Fibroblast of mammary gland (primary cell): ENCODE results near the gene SLC27A1.
A peak's percentile ranks its signal among the peaks of the same experiment; 100 is the strongest.
"Not testable (repeated sequence)": the region's sequence is repeated elsewhere in the genome, so short reads cannot be mapped to it uniquely, and the experiment has no call there.

ENCODE experiments used
- DNase-seq: peaks from one replicate; pipeline ENCODE4 v3.0.0-alpha.2; 2010; ENCODE audit warnings: low read depth
- H3K4me3 ChIP-seq: 2 replicates; pipeline ENCODE4 v1.5.1; 2011; ENCODE audit warnings: low read depth, mild to moderate bottlenecking, low read length, moderate library complexity; ENCODE audit not compliant: control insufficient read depth
- TF ChIP-seq, protein P1 (sequence below): conservative IDR thresholded peaks from 2 replicates; pipeline ENCODE4 v1.5.1; 2011; ENCODE audit warnings: low read depth, low read length, inconsistent platforms; ENCODE audit not compliant: control insufficient read depth, insufficient read depth

SLC27A1 gene

GRCh38 chr19:17549085-17549740, 78.9 kb downstream of the SLC27A1 start:
- DNase-seq: peak; percentile 12
- TF ChIP-seq, protein P1, sequence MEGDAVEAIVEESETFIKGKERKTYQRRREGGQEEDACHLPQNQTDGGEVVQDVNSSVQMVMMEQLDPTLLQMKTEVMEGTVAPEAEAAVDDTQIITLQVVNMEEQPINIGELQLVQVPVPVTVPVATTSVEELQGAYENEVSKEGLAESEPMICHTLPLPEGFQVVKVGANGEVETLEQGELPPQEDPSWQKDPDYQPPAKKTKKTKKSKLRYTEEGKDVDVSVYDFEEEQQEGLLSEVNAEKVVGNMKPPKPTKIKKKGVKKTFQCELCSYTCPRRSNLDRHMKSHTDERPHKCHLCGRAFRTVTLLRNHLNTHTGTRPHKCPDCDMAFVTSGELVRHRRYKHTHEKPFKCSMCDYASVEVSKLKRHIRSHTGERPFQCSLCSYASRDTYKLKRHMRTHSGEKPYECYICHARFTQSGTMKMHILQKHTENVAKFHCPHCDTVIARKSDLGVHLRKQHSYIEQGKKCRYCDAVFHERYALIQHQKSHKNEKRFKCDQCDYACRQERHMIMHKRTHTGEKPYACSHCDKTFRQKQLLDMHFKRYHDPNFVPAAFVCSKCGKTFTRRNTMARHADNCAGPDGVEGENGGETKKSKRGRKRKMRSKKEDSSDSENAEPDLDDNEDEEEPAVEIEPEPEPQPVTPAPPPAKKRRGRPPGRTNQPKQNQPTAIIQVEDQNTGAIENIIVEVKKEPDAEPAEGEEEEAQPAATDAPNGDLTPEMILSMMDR: no peak
- H3K4me3 ChIP-seq: no peak overlapping the region

- TF ChIP-seq, protein P1: no peak
- no peak overlapping the region for H3K4me3 ChIP-seq
- no peak for DNase-seq
These were observed 79.8 kb downstream of the SLC27A1 start for GRCh38 chr19:17550076-17550667.

DNA sequence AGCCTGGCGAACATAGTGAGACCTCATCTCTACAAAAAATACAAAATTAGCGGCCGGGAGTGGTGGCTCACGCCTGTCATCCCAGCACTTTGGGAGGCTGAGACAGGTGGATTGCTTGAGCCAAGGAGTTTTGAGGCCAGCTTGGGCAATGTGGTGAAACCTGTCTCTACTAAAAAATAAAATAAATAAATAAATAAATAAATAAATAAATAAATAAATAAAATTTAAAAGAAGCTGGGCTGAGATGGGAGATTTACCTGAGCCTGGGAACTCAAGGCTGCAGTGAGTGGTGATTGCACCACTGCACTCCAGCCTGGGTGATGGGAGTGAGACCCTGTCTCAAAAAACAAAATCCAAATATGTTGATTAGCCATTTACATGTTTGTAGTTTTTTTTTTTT, 82.4 kb downstream of the SLC27A1 start:
- DNase-seq, H3K4me3 ChIP-seq: not testable (repeated sequence)

DNA sequence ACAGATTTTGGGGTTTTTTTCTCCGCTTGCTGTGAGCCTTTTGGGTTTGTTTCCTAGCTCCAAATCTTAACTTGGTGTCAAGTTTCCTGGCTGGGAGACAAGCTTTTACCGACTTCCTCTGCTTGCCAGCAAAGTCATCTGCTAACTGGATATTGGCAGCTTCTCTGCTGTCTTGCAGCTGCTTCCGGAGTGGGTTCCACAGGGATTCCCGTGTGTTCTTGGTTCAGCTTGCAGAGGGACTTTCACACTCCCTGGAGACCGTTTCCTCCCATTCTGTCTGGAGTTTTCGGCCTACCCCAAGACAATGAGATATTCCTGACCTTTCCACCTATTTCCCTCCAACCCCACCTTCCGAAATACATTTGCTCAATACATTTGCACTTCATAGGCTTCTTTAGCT, 82.9 kb downstream of the SLC27A1 start:
- H3K4me3 ChIP-seq: no peak overlapping the region
- TF ChIP-seq, protein P1: no peak
- peak; percentile 97 for DNase-seq

GRCh38 chr19:17554968-17555479, 84.7 kb downstream of the SLC27A1 start:
- H3K4me3 ChIP-seq: peak overlapping the region; percentile 46
- DNase-seq: no peak
- TF ChIP-seq, protein P1: no peak

DNA sequence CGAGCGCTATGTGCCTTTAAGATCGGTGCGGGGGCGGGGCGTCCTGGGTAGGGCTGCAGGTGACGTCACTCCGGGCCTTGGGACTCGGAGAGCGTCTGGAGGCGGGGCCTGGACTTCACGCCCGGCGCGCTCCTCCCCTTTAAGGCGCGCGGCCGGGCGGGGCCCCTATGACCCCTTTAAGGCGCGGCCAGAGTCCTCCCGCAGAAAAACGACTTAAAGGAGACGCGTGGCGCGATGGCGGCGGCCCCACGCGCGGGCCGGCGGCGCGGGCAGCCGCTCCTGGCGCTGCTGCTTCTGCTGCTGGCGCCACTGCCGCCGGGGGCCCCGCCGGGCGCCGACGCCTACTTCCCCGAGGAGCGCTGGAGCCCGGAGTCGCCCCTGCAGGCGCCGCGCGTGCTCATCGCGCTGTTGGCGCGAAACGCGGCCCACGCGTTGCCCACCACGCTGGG, 85.2 kb downstream of the SLC27A1 start, which contains the start of gene COLGALT1:
Gene COLGALT1, plus strand, starts transcription at position 170 of the 449 bp plus-strand sequence. Its CDS starts 65 bp downstream, at position 235.
- TF ChIP-seq, protein P1: no peak
- peak; percentile 96 for DNase-seq
- peak within 1 kb of the TSS; percentile 90 for H3K4me3 ChIP-seq
